Measurements from ENCODE around the gene RNF151. TPM values are rescaled to one million over a fixed set of nuclear protein-coding genes. Genes with fewer than 3 reads are reported as not detected.

RNF151 gene
- total RNA-seq, 1 experiment from 2014 or later, result not detected

DNA sequence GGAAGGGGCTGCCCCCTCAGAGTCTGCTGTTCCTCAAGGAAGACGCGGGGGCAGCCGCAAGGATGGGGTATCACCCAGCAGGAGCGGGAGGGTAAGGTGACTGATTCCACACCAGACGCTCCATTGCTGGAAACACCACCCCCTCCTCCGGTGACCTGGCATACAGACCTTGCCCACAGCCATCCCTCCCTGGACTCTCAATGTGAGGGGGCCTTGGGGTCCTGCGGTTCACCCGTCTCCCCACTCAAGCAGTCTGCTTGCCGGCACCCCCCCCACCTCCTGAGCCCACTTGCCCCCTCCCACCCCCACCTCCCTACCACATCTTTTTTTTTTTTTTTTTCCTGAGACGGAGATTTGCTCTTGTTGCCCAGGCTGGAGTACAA, 36.3 kb upstream of the RNF151 start:
- Histone ChIP-seq H3K27me3 (ENCODE audit: control insufficient read depth, insufficient read depth, low read length) (no peaks in the 10 kb centered on the region), H3K27ac (ENCODE audit: low read length) (no peak overlapping the region), H3K4me3 (ENCODE audit: low read depth in 2 of 2, low read length in 2 of 2) (no peak overlapping the region), H3K36me3 (ENCODE audit: control insufficient read depth, insufficient read depth, low read length) (no peaks in the 10 kb centered on the region), H3K4me1 (ENCODE audit: control insufficient read depth, insufficient read depth, low read length) (peaks cover 8% of the 10 kb centered on the region), H3K9me3 (ENCODE audit: control insufficient read depth, insufficient read depth, low read depth, low read length) (no peaks in the 10 kb centered on the region)
- in situ Hi-C loops (cut with HindIII; ENCODE audit: low pct_unique_long_range_greater_than_20kb, low sequenced_read_pairs) (no loop called here), intact Hi-C loops (cut with micrococcal nuclease; ENCODE audit: unreplicated experiment) (loop anchor here (5.0 kb wide), 1 partner anchor 68 kb away; no protein-coding TSS in a partner anchor)
- POLR2A ChIA-PET, result no interaction called here
- no peak for TF ChIP-seq TCF7L2 (IDR thresholded peaks at IDR 0.05; ENCODE audit: low read depth, low read length)
- TF ChIP-seq CTCF (IDR thresholded peaks at IDR 0.05), result no peak
- TF ChIP-seq REST (IDR thresholded peaks at IDR 0.05; ENCODE audit: insufficient read depth in 1 of 2, low read depth in 2 of 2, low read length in 1 of 2), result no peak
- no peak for TF ChIP-seq SIN3A (IDR thresholded peaks at IDR 0.05; ENCODE audit: borderline replicate concordance, insufficient read depth, low read depth, low read length)
- TF ChIP-seq POLR2AphosphoS5 (IDR thresholded peaks at IDR 0.05; ENCODE audit: low read depth, low read length), result no peak
- CTCF ChIA-PET, result no interaction called here
- no TSS peak for BruUV-seq (replicated peaks)
- ATAC-seq (no peak), DNase-seq (ENCODE audit: low read depth, low spot score) (no peak)

- no peak overlapping the region for H3K4me3 ChIP-seq (ENCODE audit: low read depth in 2 of 2, low read length in 2 of 2)
- ATAC-seq (peak; percentile 77), DNase-seq (ENCODE audit: low read depth, low spot score) (no peak)
- no peaks in the 10 kb centered on the region for H3K27me3 ChIP-seq (ENCODE audit: control insufficient read depth, insufficient read depth, low read length)
- POLR2A ChIA-PET, result interaction anchor here (0.5 kb wide), 1 partner anchor 102 kb away, joined by 3 read pairs; no protein-coding TSS in a partner anchor
- no peak overlapping the region for H3K27ac ChIP-seq (ENCODE audit: low read length)
- TF ChIP-seq REST (IDR thresholded peaks at IDR 0.05; ENCODE audit: insufficient read depth in 1 of 2, low read depth in 2 of 2, low read length in 1 of 2) (no peak), CTCF (IDR thresholded peaks at IDR 0.05) (peak; percentile 76), TCF7L2 (IDR thresholded peaks at IDR 0.05; ENCODE audit: low read depth, low read length) (no peak), SIN3A (IDR thresholded peaks at IDR 0.05; ENCODE audit: borderline replicate concordance, insufficient read depth, low read depth, low read length) (no peak), POLR2AphosphoS5 (IDR thresholded peaks at IDR 0.05; ENCODE audit: low read depth, low read length) (no peak)
- BruUV-seq (replicated peaks), result no TSS peak
- H3K9me3 ChIP-seq (ENCODE audit: control insufficient read depth, insufficient read depth, low read depth, low read length), result no peaks in the 10 kb centered on the region
- CTCF ChIA-PET, result interaction anchor here (0.5 to 0.8 kb wide), 5 partner anchors 50 to 74 kb away, joined by 3 to 6 read pairs (median 3); no protein-coding TSS in a partner anchor
- in situ Hi-C loops (cut with HindIII; ENCODE audit: low pct_unique_long_range_greater_than_20kb, low sequenced_read_pairs), result no loop called here
- H3K36me3 ChIP-seq (ENCODE audit: control insufficient read depth, insufficient read depth, low read length), result no peaks in the 10 kb centered on the region
- peaks cover 8% of the 10 kb centered on the region for H3K4me1 ChIP-seq (ENCODE audit: control insufficient read depth, insufficient read depth, low read length)
- intact Hi-C loops (cut with micrococcal nuclease; ENCODE audit: unreplicated experiment), result loop anchor here (5.0 kb wide), 1 partner anchor 70 kb away; no protein-coding TSS in a partner anchor
Observed at GRCh38 chr16:1932050-1933028, 34.3 kb upstream of the RNF151 start.

Data from Panc1 (cell line).